Panc1 (cell line): Measurements from ENCODE around the gene RACK1.
A peak's percentile ranks its signal among the peaks of the same experiment; 100 is the strongest.

ENCODE experiments used
- CTCF ChIP-seq: fragments of 450-650 bp; IDR thresholded peaks from 2 replicates; pipeline ENCODE4 v1.5.1; 2017; ENCODE audit warnings: mild to moderate bottlenecking
- POLR2AphosphoS5 ChIP-seq: IDR thresholded peaks from 2 replicates; pipeline ENCODE4 v1.6.1; 2012; ENCODE audit warnings: mild to moderate bottlenecking, low read depth, low read length, moderate library complexity
- REST ChIP-seq, 2 experiments: IDR thresholded peaks; 2 replicates each; pipeline ENCODE4 v1.6.1; 2011 to 2012; ENCODE audit warnings: low read depth in 2 of 2, control low read depth in 1 of 2, low read length in 1 of 2, mild to moderate bottlenecking in 1 of 2, moderate library complexity in 1 of 2; ENCODE audit not compliant: insufficient read depth in 1 of 2
- SIN3A ChIP-seq: IDR thresholded peaks from 2 replicates; pipeline ENCODE4 v1.6.1; 2012; ENCODE audit warnings: low read depth, mild to moderate bottlenecking, low read length, moderate library complexity, borderline replicate concordance; ENCODE audit not compliant: insufficient read depth
- TCF7L2 ChIP-seq: IDR thresholded peaks from 2 replicates; pipeline ENCODE4 v1.6.1; 2011; ENCODE audit warnings: mild to moderate bottlenecking, low read depth, low read length, inconsistent platforms

GRCh38 chr5:181243564-181244343 lies at the start of gene RACK1:
- TF ChIP-seq CTCF (no peak), POLR2AphosphoS5 (peak; percentile 97), REST (IDR thresholded peaks at IDR 0.05; ENCODE audit: insufficient read depth in 1 of 2, low read depth in 2 of 2, low read length in 1 of 2) (peak; percentile 38 to 48; a peak in 1 of 4 replicates), SIN3A (no peak; the same call in 1 of the 2 replicates), TCF7L2 (peak; percentile 66)
